Measurements from ENCODE around the gene SGK1. TPM values are rescaled to one million over a fixed set of nuclear protein-coding genes. Genes with fewer than 3 reads are reported as not detected.

SGK1 gene
- total and polyA plus RNA-seq, 4 donors: 68.9 to 299 (median 148) TPM

DNA sequence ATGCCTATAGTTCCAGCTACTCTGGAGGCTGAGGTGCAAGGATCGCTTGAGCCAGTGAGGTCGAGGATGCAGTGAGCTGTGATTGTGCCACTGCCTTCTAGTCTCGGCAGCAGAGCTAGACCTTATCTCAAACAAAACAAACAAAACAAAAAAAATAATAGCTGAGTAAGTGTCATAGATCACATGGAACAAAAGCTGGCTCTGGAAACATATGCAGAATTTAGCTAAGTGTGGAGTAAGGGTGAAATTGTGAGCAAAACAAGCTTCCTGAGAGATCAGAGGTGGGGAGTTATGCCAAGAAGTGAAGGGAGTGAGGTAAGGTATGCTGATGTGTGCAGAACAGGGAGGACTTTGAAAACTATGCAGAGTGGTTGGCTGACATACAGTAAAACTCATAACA is 18.7 kb downstream of the SGK1 start:
- Histone ChIP-seq H3K9ac (ENCODE audit: insufficient read depth in 1 of 2, low read length in 2 of 2) (no peak overlapping the region), H3K4me1 (ENCODE audit: control insufficient read depth in 5 of 5, insufficient read depth in 5 of 5, low read length in 5 of 5) (peaks cover 0 to 9% (median 3%) of the 10 kb centered on the region in 5 donors), H3K4me3 (no peak overlapping the region), H3K27me3 (ENCODE audit: control insufficient read depth in 3 of 3, insufficient read depth in 3 of 3, low read length in 2 of 3) (no peaks in the 10 kb centered on the region), H3K27ac (ENCODE audit: low read depth in 1 of 2, low read length in 1 of 2) (no peak overlapping the region), H3K9me3 (ENCODE audit: control insufficient read depth in 4 of 4, insufficient read depth in 3 of 4, low read length in 3 of 4) (no peaks in the 10 kb centered on the region), H3K36me3 (ENCODE audit: control insufficient read depth in 4 of 4, insufficient read depth in 4 of 4, low read length in 4 of 4) (no peaks in the 10 kb centered on the region)
- ATAC-seq (ENCODE audit: insufficient read depth, low FRiP score) (no peak), DNase-seq (peak in 2 of 3 donors; percentile 26 to 29)
- 48 to 79% methylated on average over 3 of the region's 3 CpGs for whole genome bisulfite sequencing, 2 donors
- TF ChIP-seq, protein P1, sequence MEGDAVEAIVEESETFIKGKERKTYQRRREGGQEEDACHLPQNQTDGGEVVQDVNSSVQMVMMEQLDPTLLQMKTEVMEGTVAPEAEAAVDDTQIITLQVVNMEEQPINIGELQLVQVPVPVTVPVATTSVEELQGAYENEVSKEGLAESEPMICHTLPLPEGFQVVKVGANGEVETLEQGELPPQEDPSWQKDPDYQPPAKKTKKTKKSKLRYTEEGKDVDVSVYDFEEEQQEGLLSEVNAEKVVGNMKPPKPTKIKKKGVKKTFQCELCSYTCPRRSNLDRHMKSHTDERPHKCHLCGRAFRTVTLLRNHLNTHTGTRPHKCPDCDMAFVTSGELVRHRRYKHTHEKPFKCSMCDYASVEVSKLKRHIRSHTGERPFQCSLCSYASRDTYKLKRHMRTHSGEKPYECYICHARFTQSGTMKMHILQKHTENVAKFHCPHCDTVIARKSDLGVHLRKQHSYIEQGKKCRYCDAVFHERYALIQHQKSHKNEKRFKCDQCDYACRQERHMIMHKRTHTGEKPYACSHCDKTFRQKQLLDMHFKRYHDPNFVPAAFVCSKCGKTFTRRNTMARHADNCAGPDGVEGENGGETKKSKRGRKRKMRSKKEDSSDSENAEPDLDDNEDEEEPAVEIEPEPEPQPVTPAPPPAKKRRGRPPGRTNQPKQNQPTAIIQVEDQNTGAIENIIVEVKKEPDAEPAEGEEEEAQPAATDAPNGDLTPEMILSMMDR (IDR thresholded peaks at IDR 0.05; ENCODE audit: control extremely low read depth, extremely low read depth): no peak

DNA sequence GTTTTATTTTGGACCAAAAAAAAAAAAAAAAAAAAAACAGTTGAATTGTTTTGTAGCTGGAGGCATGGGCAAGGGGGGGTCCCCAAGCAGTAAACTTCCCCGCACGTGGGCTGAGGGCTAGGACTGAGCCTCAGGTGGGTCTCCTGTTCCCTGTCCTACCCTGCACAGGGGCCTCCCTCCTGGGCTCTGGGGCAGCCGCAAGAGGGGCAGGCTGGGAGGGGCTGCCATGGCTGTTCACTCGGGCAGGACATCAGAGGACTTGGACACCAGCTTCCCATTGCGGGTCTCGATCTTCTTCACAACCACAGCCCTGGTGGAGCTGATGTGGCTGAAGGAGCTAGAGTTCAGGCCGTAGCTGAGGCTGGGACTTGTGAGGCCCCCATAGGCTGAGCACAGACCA is 21.1 kb downstream of the SGK1 start:
- 97 to 98% methylated on average over 7 of the region's 7 CpGs for WGBS, 2 donors
- ATAC-seq (ENCODE audit: insufficient read depth, low FRiP score) (no peak), DNase-seq (no peak)
- Histone ChIP-seq H3K36me3 (ENCODE audit: control insufficient read depth in 4 of 4, insufficient read depth in 4 of 4, low read length in 4 of 4) (no peaks in the 10 kb centered on the region), H3K4me3 (no peak overlapping the region), H3K27ac (ENCODE audit: low read depth in 1 of 2, low read length in 1 of 2) (no peak overlapping the region), H3K9me3 (ENCODE audit: control insufficient read depth in 4 of 4, insufficient read depth in 3 of 4, low read length in 3 of 4) (no peaks in the 10 kb centered on the region), H3K27me3 (ENCODE audit: control insufficient read depth in 3 of 3, insufficient read depth in 3 of 3, low read length in 2 of 3) (no peaks in the 10 kb centered on the region), H3K9ac (ENCODE audit: insufficient read depth in 1 of 2, low read length in 2 of 2) (no peak overlapping the region), H3K4me1 (ENCODE audit: control insufficient read depth in 5 of 5, insufficient read depth in 5 of 5, low read length in 5 of 5) (peaks cover 0 to 9% (median 3%) of the 10 kb centered on the region in 5 donors)
- TF ChIP-seq, protein P1 (IDR thresholded peaks at IDR 0.05; ENCODE audit: control extremely low read depth, extremely low read depth): no peak

DNA sequence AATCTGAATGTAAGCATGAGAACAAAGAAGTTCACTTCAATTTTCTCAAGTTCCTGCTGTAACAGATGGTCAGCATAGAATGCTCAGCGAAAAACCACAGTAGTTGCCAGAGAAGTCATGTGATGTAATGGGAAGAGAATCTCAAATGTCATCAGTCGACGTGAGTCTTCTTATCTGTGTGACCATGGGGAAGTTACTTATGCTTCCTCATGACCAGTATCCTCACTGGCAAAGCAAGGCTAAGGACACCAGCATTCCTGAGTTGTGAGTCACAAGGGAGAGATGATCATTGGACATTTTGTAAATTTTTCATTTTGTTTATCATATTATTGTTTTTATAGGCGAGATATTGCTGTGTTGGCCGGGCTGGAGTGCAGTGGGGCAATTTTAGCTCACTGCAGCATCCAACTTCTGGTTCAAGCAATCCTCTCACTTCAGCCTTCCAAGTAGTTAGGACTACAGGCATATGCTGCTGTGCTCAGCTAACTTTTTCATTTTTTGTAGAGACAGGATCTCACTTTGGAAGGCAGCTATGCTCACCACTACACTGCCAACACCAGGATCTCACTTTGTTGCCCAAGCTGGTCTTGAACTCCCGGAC is 21.9 kb downstream of the SGK1 start:
- Histone ChIP-seq H3K9ac (ENCODE audit: insufficient read depth in 1 of 2, low read length in 2 of 2) (no peak overlapping the region), H3K27me3 (ENCODE audit: control insufficient read depth in 3 of 3, insufficient read depth in 3 of 3, low read length in 2 of 3) (no peaks in the 10 kb centered on the region), H3K4me1 (ENCODE audit: control insufficient read depth in 5 of 5, insufficient read depth in 5 of 5, low read length in 5 of 5) (peaks cover 0 to 9% (median 3%) of the 10 kb centered on the region in 5 donors), H3K9me3 (ENCODE audit: control insufficient read depth in 4 of 4, insufficient read depth in 3 of 4, low read length in 3 of 4) (no peaks in the 10 kb centered on the region), H3K36me3 (ENCODE audit: control insufficient read depth in 4 of 4, insufficient read depth in 4 of 4, low read length in 4 of 4) (no peaks in the 10 kb centered on the region), H3K4me3 (no peak overlapping the region), H3K27ac (ENCODE audit: low read depth in 1 of 2, low read length in 1 of 2) (peak overlapping the region in 1 of 2 donors; percentile 76)
- TF ChIP-seq, protein P1 (IDR thresholded peaks at IDR 0.05; ENCODE audit: control extremely low read depth, extremely low read depth): no peak
- 28 to 41% methylated on average over 6 of the region's 6 CpGs for WGBS, 2 donors
- peak; percentile 62 for ATAC-seq (ENCODE audit: insufficient read depth, low FRiP score)
- DNase-seq: peak; percentile 39 to 89 (median 80)

All from lung (tissue), 12 donors.